Heart left ventricle (tissue), 13 donors: ENCODE data around the gene SLC9A8.

Source experiments
- POLR2A ChIP-seq, 2 donors: fragments of 450-650 bp; IDR thresholded peaks; one replicate each; pipeline ENCODE4 v1.6.1; 2017; ENCODE audit warnings: antibody characterized with exemption in 2 of 2, mild to moderate bottlenecking in 2 of 2, moderate library complexity in 2 of 2
- TF ChIP-seq, protein P1 (sequence below), 12 donors: fragments of 200-600 bp; sonication (generic) in 4 of 12; IDR thresholded peaks; one replicate each; pipeline versions ENCODE4 v1.5.0 to v1.8.0; 2018 to 2022; ENCODE audit warnings: antibody characterized with exemption in 12 of 12, mild to moderate bottlenecking in 5 of 12
- donor health status: ischemic (EF 13 %, LVEDD 7.1; RV severe dilation, severe dysfunction).
- donor health status: DM: no; HTN: yes; CAD: no.
- donor health status: DM: no; HTN: no; CAD: no.
- donor health status: ischemic (EF 25% LVEDD 6.9; RV normal size, moderate dysfunction).
- donor health status: ischemic (EF 25% LVEDD 5.7; RV mildly dilated, moderate dysfunction).
- donor health status: ischemic (EF 35%, LVEDD 5.7; RV mildly dilated, moderate dysfunction).
- donor health status: nonischemic (EF 11% LVEDD 7.7; RV severe dilation, severe dysfunction).
- donor health status: DM: yes; HTN: yes; CAD: no.
- donor health status: PGD.
- donor health status: ischemic (EF 29% LVEDD 5.4; RV normal size, mild dysfunction).
- donor health status: nonischemic (EF 23%, LVEDD 6.1; RV moderate dilation, normal function).

- TF ChIP-seq, protein P1, sequence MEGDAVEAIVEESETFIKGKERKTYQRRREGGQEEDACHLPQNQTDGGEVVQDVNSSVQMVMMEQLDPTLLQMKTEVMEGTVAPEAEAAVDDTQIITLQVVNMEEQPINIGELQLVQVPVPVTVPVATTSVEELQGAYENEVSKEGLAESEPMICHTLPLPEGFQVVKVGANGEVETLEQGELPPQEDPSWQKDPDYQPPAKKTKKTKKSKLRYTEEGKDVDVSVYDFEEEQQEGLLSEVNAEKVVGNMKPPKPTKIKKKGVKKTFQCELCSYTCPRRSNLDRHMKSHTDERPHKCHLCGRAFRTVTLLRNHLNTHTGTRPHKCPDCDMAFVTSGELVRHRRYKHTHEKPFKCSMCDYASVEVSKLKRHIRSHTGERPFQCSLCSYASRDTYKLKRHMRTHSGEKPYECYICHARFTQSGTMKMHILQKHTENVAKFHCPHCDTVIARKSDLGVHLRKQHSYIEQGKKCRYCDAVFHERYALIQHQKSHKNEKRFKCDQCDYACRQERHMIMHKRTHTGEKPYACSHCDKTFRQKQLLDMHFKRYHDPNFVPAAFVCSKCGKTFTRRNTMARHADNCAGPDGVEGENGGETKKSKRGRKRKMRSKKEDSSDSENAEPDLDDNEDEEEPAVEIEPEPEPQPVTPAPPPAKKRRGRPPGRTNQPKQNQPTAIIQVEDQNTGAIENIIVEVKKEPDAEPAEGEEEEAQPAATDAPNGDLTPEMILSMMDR (IDR thresholded peaks at IDR 0.05) = no peak
- TF ChIP-seq POLR2A (IDR thresholded peaks at IDR 0.05) = no peak
Measured at GRCh38 chr20:49924247-49924646, 111.6 kb downstream of the SLC9A8 start.
